Mucosa of rectum (tissue), 2 donors: ENCODE data around the gene LPP.

Experiments
- H3K27ac ChIP-seq, 2 donors: one replicate each; pipeline ENCODE4 v1.7.0; 2013; ENCODE audit warnings: inconsistent platforms in 2 of 2, low read depth in 2 of 2, low read length in 2 of 2
- H3K27me3 ChIP-seq, 2 donors: one replicate each; pipeline ENCODE4 v1.7.0; 2013; ENCODE audit warnings: low read length in 2 of 2; ENCODE audit not compliant: control insufficient read depth in 2 of 2, insufficient read depth in 2 of 2
- H3K36me3 ChIP-seq, 2 donors: one replicate each; pipeline ENCODE4 v1.7.0; 2013; ENCODE audit warnings: low read length in 2 of 2; ENCODE audit not compliant: control insufficient read depth in 2 of 2, insufficient read depth in 2 of 2
- H3K4me1 ChIP-seq, 2 donors: one replicate each; pipeline ENCODE4 v1.7.0; 2013; ENCODE audit warnings: low read length in 2 of 2, mild to moderate bottlenecking in 1 of 2; ENCODE audit not compliant: control insufficient read depth in 2 of 2, insufficient read depth in 2 of 2
- H3K4me3 ChIP-seq, 2 donors: one replicate each; pipeline ENCODE4 v1.7.0; 2013; ENCODE audit warnings: low read length in 2 of 2
- H3K9ac ChIP-seq, 2 donors: one replicate each; pipeline ENCODE4 v1.7.0; 2013; ENCODE audit warnings: low read length in 2 of 2, low read depth in 1 of 2, mild to moderate bottlenecking in 1 of 2
- H3K9me3 ChIP-seq, 2 donors: one replicate each; pipeline ENCODE4 v1.7.0; 2013; ENCODE audit warnings: low read length in 2 of 2; ENCODE audit not compliant: control insufficient read depth in 2 of 2
- donor health status: healthy.
- donor health status: Normal muscosa, but diverticular disease.

Gene LPP

GRCh38 chr3:188680605-188681004 is 526.6 kb downstream of the LPP start:
- Histone ChIP-seq H3K9ac (no peak overlapping the region), H3K4me3 (no peak overlapping the region), H3K4me1 (no peaks in the 10 kb centered on the region), H3K36me3 (no peaks in the 10 kb centered on the region), H3K27me3 (no peaks in the 10 kb centered on the region), H3K9me3 (no peaks in the 10 kb centered on the region), H3K27ac (no peak overlapping the region)

- no peak overlapping the region for H3K9ac ChIP-seq
- H3K27ac ChIP-seq, result no peak overlapping the region
These were observed 528.4 kb downstream of the LPP start for GRCh38 chr3:188682316-188682715.

GRCh38 chr3:188683032-188683521 is 529.1 kb downstream of the LPP start:
- no peaks in the 10 kb centered on the region for H3K27me3 ChIP-seq
- no peaks in the 10 kb centered on the region for H3K4me1 ChIP-seq
- no peak overlapping the region for H3K4me3 ChIP-seq
- H3K27ac ChIP-seq, result no peak overlapping the region
- H3K36me3 ChIP-seq, result no peaks in the 10 kb centered on the region
- H3K9ac ChIP-seq, result no peak overlapping the region
- H3K9me3 ChIP-seq, result no peaks in the 10 kb centered on the region

More at GRCh38 chr3:188682316-188682715, 528.4 kb downstream of the LPP start:
- no peaks in the 10 kb centered on the region for H3K4me1 ChIP-seq
- H3K9me3 ChIP-seq, result no peaks in the 10 kb centered on the region
- H3K36me3 ChIP-seq, result no peaks in the 10 kb centered on the region
- no peaks in the 10 kb centered on the region for H3K27me3 ChIP-seq
- no peak overlapping the region for H3K4me3 ChIP-seq

- Histone ChIP-seq H3K4me1 (no peaks in the 10 kb centered on the region), H3K27ac (no peak overlapping the region), H3K27me3 (no peaks in the 10 kb centered on the region), H3K9ac (no peak overlapping the region), H3K36me3 (no peaks in the 10 kb centered on the region), H3K4me3 (no peak overlapping the region), H3K9me3 (no peaks in the 10 kb centered on the region)
These were observed 530.3 kb downstream of the LPP start for GRCh38 chr3:188684276-188684675.

- H3K9ac ChIP-seq, result no peak overlapping the region
- H3K36me3 ChIP-seq, result no peaks in the 10 kb centered on the region
- no peak overlapping the region for H3K27ac ChIP-seq
- no peak overlapping the region for H3K4me3 ChIP-seq
- H3K27me3 ChIP-seq, result no peaks in the 10 kb centered on the region
- no peaks in the 10 kb centered on the region for H3K9me3 ChIP-seq
- H3K4me1 ChIP-seq, result no peaks in the 10 kb centered on the region
These were observed 531.8 kb downstream of the LPP start for GRCh38 chr3:188685789-188686188.

- H3K9ac ChIP-seq, result no peak overlapping the region
- no peaks in the 10 kb centered on the region for H3K27me3 ChIP-seq
- no peak overlapping the region for H3K4me3 ChIP-seq
- H3K27ac ChIP-seq, result no peak overlapping the region
- H3K4me1 ChIP-seq, result no peaks in the 10 kb centered on the region
- H3K9me3 ChIP-seq, result no peaks in the 10 kb centered on the region
- H3K36me3 ChIP-seq, result no peaks in the 10 kb centered on the region
These were observed 532.4 kb downstream of the LPP start for GRCh38 chr3:188686324-188686723.

- Histone ChIP-seq H3K9ac (no peak overlapping the region), H3K27ac (no peak overlapping the region), H3K4me3 (no peak overlapping the region), H3K36me3 (no peaks in the 10 kb centered on the region), H3K27me3 (no peaks in the 10 kb centered on the region), H3K9me3 (no peaks in the 10 kb centered on the region), H3K4me1 (no peaks in the 10 kb centered on the region)
These were observed 533.4 kb downstream of the LPP start for GRCh38 chr3:188687389-188687788.

- H3K36me3 ChIP-seq, result no peaks in the 10 kb centered on the region
- no peaks in the 10 kb centered on the region for H3K9me3 ChIP-seq
- no peak overlapping the region for H3K27ac ChIP-seq
- no peak overlapping the region for H3K9ac ChIP-seq
- no peaks in the 10 kb centered on the region for H3K4me1 ChIP-seq
- H3K4me3 ChIP-seq, result no peak overlapping the region
- no peaks in the 10 kb centered on the region for H3K27me3 ChIP-seq
These were observed 535.2 kb downstream of the LPP start for GRCh38 chr3:188689101-188689574.

GRCh38 chr3:188690064-188690463 is 536.1 kb downstream of the LPP start:
- Histone ChIP-seq H3K4me3 (no peak overlapping the region), H3K27me3 (no peaks in the 10 kb centered on the region), H3K27ac (no peak overlapping the region), H3K9ac (no peak overlapping the region), H3K9me3 (no peaks in the 10 kb centered on the region), H3K36me3 (no peaks in the 10 kb centered on the region), H3K4me1 (no peaks in the 10 kb centered on the region)

GRCh38 chr3:188691004-188691403 is 537.0 kb downstream of the LPP start:
- no peaks in the 10 kb centered on the region for H3K9me3 ChIP-seq
- no peak overlapping the region for H3K27ac ChIP-seq
- no peaks in the 10 kb centered on the region for H3K36me3 ChIP-seq
- no peak overlapping the region for H3K4me3 ChIP-seq
- no peak overlapping the region for H3K9ac ChIP-seq
- no peaks in the 10 kb centered on the region for H3K27me3 ChIP-seq
- H3K4me1 ChIP-seq, result no peaks in the 10 kb centered on the region

GRCh38 chr3:188691665-188692064 is 537.7 kb downstream of the LPP start:
- Histone ChIP-seq H3K27ac (no peak overlapping the region), H3K9ac (no peak overlapping the region), H3K36me3 (no peaks in the 10 kb centered on the region), H3K9me3 (no peaks in the 10 kb centered on the region), H3K27me3 (no peaks in the 10 kb centered on the region), H3K4me1 (no peaks in the 10 kb centered on the region), H3K4me3 (no peak overlapping the region)
